Sigmoid colon (tissue), 7 donors: Measurements from ENCODE around the gene BATF3. TPM values are rescaled to one million over a fixed set of nuclear protein-coding genes. Genes with fewer than 3 reads are reported as not detected.
"Not testable (repeated sequence)": the region's sequence is repeated elsewhere in the genome, so short reads cannot be mapped to it uniquely, and the experiment has no call there.

Experiments used
- DNase-seq: peaks from one replicate; pipeline ENCODE4 v3.0.0-alpha.2; 2019
- H3K27ac ChIP-seq, 4 donors: fragments of 200-600 bp; sonication (generic); one replicate each; pipeline ENCODE4 v1.5.1; 2016 to 2019; ENCODE audit warnings: mild to moderate bottlenecking in 1 of 4
- H3K27me3 ChIP-seq, 3 donors: fragments of 200-600 bp; sonication (generic); one replicate each; pipeline ENCODE4 v1.5.1; 2019; ENCODE audit warnings: mild to moderate bottlenecking in 1 of 3
- H3K36me3 ChIP-seq, 4 donors: fragments of 200-600 bp; sonication (generic); one replicate each; pipeline ENCODE4 v1.5.1; 2016 to 2019
- H3K4me1 ChIP-seq, 4 donors: fragments of 200-600 bp; sonication (generic); one replicate each; pipeline ENCODE4 v1.5.1; 2017 to 2019
- H3K4me3 ChIP-seq, 4 donors: fragments of 200-600 bp; sonication (generic); one replicate each; pipeline ENCODE4 v1.5.1; 2017 to 2019; ENCODE audit warnings: mild to moderate bottlenecking in 2 of 4, moderate library complexity in 1 of 4
- H3K9me3 ChIP-seq, 4 donors: fragments of 200-600 bp in 3 of 4; sonication (generic) in 3 of 4; one replicate each; pipeline versions ENCODE4 v1.5.1 to v1.6.1; 2013 to 2019
- CTCF ChIP-seq, 4 experiments: fragments of 450-650 bp in 3 of 4; fragments of 200-600 bp in 1 of 4; IDR thresholded peaks; one replicate each; pipeline ENCODE4 v1.5.1; 2016 to 2019; ENCODE audit warnings: antibody characterized with exemption in 4 of 4, mild to moderate bottlenecking in 3 of 4, moderate library complexity in 2 of 4
- EP300 ChIP-seq, 4 donors: sonication (generic); formaldehyde crosslinking; IDR thresholded peaks; one replicate each; pipeline ENCODE4 v1.6.1; 2017; ENCODE audit warnings: antibody characterized with exemption in 4 of 4
- POLR2A ChIP-seq, 2 donors: fragments of 450-650 bp; IDR thresholded peaks; one replicate each; pipeline ENCODE4 v1.6.1; 2016; ENCODE audit warnings: antibody characterized with exemption in 2 of 2, mild to moderate bottlenecking in 2 of 2, moderate library complexity in 2 of 2
- POLR2AphosphoS5 ChIP-seq, 4 donors: sonication (generic); formaldehyde crosslinking; IDR thresholded peaks; one replicate each; pipeline ENCODE4 v1.6.1; 2017; ENCODE audit warnings: antibody characterized with exemption in 4 of 4
- WGBS, 2 donors: extraction: QIAGEN DNeasy Blood & Tissue Kit; methylation state at CpG; one replicate each; pipeline ENCODE4 v1.1.7; 2013; 5-methylcytosine and 5-hydroxymethylcytosine counted together
- intact Hi-C: fragments of 100-400 bp; cut with DNase I; formaldehyde crosslinking; loops from one replicate; pipeline ENCODE4 v1.15.1; 2023
- polyA plus RNA-seq, 3 donors: library from polyadenylated mRNA; stranded (reverse); fragments of 200-250 nt; gene quantifications; one replicate each; pipeline ENCODE4 v1.2.3, GENCODE V29; 2013
- total RNA-seq, 4 donors: library from RNA; depleted of rRNA; stranded (reverse); fragments of >200 nt; gene quantifications; one replicate each; pipeline ENCODE4 v1.1.0, GENCODE V29; 2016
- donor health status: healthy with polysubstance abuse.
- donor health status: Bipolar disorder and iron deficiency.
- donor health status: healthy.

The BATF3 gene
- total and polyA plus RNA-seq, 7 donors, result 1.8 to 10.0 (median 3.3) TPM

DNA sequence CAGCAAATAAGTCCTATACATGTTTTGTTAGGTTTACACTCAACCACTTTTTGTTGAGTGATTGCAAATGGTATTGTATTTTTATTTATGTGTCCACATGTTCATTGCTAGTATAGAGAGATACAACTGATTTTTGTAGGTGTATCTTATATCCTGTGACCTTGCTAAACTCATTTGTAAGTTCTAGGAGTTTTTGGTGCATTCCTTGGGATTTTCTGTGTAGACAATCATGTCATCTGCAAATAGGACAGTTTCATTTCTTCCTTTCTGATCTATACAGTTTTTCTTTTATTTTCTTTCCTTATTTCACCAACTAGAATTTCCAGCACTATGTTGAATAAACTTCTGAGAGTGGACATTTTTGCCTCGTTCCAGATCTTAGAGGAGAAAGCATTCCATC, 16.5 kb upstream of the BATF3 start:
- Histone ChIP-seq H3K27ac (no peak overlapping the region), H3K27me3 (no peaks in the 10 kb centered on the region), H3K4me3 (no peak overlapping the region), H3K4me1 (no peaks in the 10 kb centered on the region), H3K36me3 (no peaks in the 10 kb centered on the region), H3K9me3 (no peaks in the 10 kb centered on the region)
- WGBS, 2 donors, result 55 to 57% methylated on average over 1 of the region's 1 CpG
- no peak for TF ChIP-seq CTCF (IDR thresholded peaks at IDR 0.05)
- TF ChIP-seq POLR2A (IDR thresholded peaks at IDR 0.05), result no peak
- no peak for TF ChIP-seq POLR2AphosphoS5 (IDR thresholded peaks at IDR 0.05)
- TF ChIP-seq EP300 (IDR thresholded peaks at IDR 0.05), result no peak
- intact Hi-C loops, result no loop called here
- DNase-seq, result no peak

DNA sequence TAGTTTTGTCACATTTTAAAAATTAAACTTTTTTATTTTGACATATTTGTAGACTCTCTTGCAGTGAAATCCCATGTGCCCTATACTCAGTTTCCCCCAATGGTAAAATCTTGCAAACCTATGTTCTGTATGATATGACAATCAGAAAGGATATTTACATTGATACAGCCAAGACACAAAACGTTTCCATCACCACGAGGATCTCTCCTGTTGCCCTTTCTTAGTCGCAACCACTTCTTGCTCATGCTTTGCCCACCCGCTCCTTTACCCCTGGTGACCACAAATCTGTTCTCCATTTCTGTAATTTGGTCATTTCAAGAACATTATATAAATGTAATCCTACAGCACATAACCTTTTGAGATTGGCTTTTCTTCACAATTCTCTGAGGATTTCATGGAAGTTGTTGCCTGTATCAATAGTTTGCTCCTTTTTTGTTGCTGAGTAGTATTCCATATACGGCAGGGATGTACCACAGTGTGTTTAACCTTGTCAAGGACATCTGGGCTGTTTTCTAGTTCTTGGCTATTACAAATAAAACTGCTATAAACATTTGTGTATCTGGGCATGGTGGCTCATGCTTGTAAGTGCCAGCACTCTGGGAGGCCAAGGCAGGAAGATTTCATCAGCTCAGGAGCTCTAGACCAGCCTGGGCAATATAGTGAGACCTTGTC, 14.0 kb upstream of the BATF3 start:
- TF ChIP-seq CTCF (IDR thresholded peaks at IDR 0.05) (no peak), POLR2A (IDR thresholded peaks at IDR 0.05) (no peak), POLR2AphosphoS5 (IDR thresholded peaks at IDR 0.05) (no peak), EP300 (IDR thresholded peaks at IDR 0.05) (no peak)
- intact Hi-C loops, result no loop called here
- Histone ChIP-seq H3K27ac (no peak overlapping the region), H3K4me3 (no peak overlapping the region), H3K4me1 (no peaks in the 10 kb centered on the region), H3K27me3 (no peaks in the 10 kb centered on the region), H3K36me3 (no peaks in the 10 kb centered on the region), H3K9me3 (no peaks in the 10 kb centered on the region)
- WGBS, 2 donors, result 72 to 87% methylated on average over 5 of the region's 5 CpGs
- DNase-seq, result no peak

DNA sequence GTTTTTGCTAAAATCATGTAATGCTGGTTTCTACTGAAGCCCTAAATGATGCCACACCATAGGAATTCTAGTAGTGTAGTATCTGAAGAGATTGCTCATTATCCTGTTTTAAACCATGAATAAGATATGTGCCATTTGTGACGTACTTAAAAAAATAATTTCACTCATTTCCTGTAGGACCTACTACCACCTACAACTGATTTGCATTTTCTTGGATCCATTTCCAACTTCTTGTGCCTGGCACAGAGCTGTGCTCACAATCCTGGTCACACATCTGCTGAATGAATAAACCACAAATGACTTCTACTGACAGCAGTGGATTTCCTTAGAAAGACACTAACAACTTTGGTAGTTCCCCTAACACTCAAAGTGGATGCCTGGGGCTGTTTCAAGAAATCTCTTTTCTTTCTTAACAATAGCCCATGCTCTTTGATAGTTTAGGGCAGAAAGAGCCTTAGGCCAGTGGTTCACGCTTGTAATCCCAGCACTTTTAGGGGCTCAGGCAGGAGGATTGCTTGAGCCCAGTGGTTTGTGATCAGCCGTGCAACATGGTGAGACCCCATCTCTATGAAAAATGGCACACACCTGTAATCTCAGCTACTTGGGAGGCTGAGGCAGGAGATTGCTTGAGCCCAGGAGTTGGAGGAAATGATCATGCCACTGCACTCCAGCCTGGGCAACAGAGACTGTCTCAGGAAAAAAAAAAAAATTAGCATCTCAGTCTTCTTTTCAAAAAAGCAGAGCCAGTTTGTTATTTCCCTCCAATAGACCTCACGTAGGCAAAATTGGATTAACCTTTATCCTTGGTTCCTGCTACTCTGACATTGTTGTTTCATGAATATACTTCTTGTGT, 13.0 kb upstream of the BATF3 start:
- H3K9me3 ChIP-seq, result no peaks in the 10 kb centered on the region
- 73 to 76% methylated on average over 4 of the region's 4 CpGs for WGBS, 2 donors
- no peak for DNase-seq

DNA sequence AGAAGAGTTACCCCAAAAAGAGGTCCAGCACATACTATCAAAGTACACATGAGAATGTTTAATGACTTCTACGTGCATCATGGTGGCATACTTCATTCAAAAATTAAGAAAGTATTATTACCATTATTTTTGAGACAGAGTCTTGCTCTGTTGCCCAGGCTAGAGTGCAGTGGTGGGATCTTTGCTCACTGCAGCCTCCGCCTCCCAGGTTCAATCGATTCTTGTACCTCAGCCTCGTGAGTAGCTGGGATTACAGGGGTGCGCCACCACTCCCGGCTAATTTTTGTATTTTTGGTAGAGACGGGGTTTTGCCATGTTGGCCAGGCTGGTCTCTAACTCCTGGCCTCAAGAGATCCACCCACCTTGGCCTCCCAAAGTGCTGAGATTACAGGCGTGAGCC, 12.3 kb upstream of the BATF3 start:
- intact Hi-C loops, H3K27ac ChIP-seq, H3K36me3 ChIP-seq, DNase-seq, H3K4me3 ChIP-seq, H3K4me1 ChIP-seq, H3K27me3 ChIP-seq, H3K9me3 ChIP-seq: not testable (repeated sequence)
- WGBS, 2 donors, result 92 to 96% methylated on average over 8 of the region's 8 CpGs

More for the DNA sequence above, 13.0 kb upstream of the BATF3 start:
- Histone ChIP-seq H3K27ac (no peak overlapping the region), H3K27me3 (no peaks in the 10 kb centered on the region), H3K4me3 (no peak overlapping the region), H3K4me1 (no peaks in the 10 kb centered on the region), H3K36me3 (no peaks in the 10 kb centered on the region)
- intact Hi-C loops, result no loop called here
- TF ChIP-seq POLR2AphosphoS5 (IDR thresholded peaks at IDR 0.05), result no peak
- no peak for TF ChIP-seq CTCF (IDR thresholded peaks at IDR 0.05)
- no peak for TF ChIP-seq EP300 (IDR thresholded peaks at IDR 0.05)
- TF ChIP-seq POLR2A (IDR thresholded peaks at IDR 0.05), result no peak

- Histone ChIP-seq H3K27ac (no peak overlapping the region), H3K9me3 (no peaks in the 10 kb centered on the region), H3K36me3 (no peaks in the 10 kb centered on the region), H3K27me3 (no peaks in the 10 kb centered on the region), H3K4me1 (no peaks in the 10 kb centered on the region), H3K4me3 (no peak overlapping the region)
- intact Hi-C loops, result no loop called here
- DNase-seq, result no peak
- no peak for TF ChIP-seq CTCF (IDR thresholded peaks at IDR 0.05)
- TF ChIP-seq POLR2A (IDR thresholded peaks at IDR 0.05), result no peak
- TF ChIP-seq POLR2AphosphoS5 (IDR thresholded peaks at IDR 0.05), result no peak
- TF ChIP-seq EP300 (IDR thresholded peaks at IDR 0.05), result no peak
- WGBS, 2 donors, result 71 to 80% methylated on average over 6 of the region's 6 CpGs
Measured at GRCh38 chr1:212710566-212710965, 10.9 kb upstream of the BATF3 start.
